ENCODE data around the gene TRAT1.

TRAT1 gene

DNA sequence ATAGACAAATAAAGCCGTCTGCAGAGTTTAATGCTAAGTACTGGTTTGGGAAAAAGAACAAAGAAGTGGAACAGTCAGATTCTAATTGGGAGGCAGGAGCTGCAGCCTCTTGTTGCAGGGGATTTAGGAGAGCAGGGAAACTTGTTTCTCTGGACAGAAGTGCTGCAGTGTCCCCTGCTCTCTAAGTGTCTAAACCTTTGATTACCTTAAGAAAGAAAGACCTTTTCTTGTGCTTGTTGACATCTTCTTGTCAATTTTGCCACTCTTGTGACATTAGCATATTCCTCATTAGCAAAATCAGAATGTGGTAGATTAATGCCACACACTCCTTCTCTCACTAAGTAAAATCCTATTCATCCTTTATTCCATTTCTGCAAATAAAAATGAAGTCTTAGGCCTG lies 38.8 kb downstream of the TRAT1 start:
- no peak for DNase-seq (ENCODE audit: low spot score)

DNA sequence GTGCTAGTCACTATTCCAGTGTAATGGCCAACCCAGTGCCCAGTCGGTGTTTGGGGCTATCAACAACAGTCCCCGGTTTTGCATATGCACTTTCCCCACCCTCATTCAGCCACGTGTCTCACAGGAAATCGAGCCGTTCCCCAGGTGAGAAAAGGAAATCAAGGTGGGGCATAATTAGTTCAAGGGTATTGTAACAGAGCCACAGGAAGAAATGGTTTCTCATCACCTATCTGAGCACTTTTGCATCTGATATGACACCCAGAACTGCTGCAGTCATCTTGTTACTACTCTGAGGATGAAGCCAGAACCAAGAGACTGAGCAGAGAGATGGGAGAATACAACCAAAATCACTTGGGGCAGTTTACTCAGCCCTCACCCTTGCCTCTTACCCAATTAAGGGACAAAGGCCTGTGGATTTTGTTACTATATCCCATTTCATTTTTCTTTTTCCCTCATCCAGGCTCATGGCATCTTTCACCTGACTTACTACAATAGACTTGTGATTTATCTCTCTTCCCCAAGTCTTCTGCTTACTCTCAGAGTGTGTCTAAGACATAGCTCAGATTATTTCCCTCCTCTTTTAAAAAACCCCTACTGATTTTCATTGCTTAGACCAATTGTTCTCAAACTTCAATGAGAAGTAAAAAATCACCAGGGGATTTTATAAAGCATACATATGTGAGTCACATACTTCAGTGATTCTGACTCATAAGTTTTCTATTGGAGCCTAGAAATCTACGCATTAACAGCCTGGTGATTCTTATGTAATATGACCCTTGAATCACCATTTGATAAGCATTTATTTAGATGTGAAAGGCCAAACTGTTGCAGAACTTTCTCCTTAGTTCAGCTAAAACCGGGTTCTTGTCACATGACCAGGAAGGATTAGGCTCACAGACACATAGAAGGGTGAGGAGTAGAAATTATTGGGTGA lies 40.5 kb downstream of the TRAT1 start:
- peak; percentile 48 for DNase-seq (ENCODE audit: low spot score)

DNA sequence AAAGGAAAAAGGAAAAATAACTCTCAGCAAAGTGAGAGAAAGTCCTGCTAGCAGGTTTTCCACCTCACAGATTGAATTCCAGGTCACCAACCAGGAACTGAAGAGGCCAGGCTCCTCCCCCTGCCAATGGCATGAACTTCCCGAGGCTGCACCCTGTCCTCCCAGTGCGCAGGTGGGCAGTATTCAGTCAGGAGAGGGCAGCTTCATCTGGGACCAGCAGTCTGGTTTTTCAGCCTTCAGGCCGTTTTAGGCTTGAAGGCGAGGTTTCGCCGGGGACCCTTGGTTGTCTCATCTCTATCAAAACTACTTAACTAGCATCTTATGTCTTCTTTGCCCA lies 41.2 kb downstream of the TRAT1 start:
- DNase-seq (ENCODE audit: low spot score): no peak

DNA sequence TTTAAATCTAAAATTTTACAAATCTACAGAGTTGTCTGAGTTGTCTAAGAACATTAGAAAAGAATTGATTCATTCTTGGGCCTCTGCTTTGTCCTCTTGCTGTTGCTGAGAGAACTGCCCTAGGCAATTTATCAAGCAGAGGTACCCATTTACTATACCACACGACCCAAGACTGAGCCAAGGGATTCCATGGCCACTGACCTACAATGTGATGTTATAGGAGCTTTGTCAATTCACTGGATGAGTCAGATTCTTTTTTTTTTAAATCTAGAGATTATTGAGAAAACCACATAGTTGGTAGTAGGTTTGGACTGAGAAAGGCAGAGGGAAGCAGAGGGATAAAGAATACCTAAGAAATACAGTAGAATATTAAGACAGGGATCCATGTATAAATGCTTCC lies 55.3 kb downstream of the TRAT1 start:
- no peak for DNase-seq (ENCODE audit: low spot score)

DNA sequence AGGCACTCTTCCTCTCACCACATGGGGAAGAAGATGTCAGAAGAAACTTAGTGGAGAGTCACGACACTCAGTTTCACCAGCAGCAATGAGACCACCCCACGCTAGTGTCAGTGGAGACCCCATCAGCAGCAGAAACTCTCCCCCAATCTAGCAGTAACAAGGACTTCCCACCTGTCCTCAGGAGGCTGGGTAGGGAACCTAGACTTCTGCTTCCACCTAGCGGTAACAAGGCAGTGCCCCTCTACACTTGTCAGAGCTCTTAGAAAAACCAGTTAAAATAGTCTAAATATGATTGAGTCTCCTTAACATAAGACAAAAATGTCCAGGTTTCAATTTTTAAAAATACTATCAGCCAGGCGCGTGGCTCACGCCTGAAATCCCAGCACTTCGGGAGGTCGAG lies 57.3 kb downstream of the TRAT1 start:
- no peak for DNase-seq (ENCODE audit: low spot score)

DNA sequence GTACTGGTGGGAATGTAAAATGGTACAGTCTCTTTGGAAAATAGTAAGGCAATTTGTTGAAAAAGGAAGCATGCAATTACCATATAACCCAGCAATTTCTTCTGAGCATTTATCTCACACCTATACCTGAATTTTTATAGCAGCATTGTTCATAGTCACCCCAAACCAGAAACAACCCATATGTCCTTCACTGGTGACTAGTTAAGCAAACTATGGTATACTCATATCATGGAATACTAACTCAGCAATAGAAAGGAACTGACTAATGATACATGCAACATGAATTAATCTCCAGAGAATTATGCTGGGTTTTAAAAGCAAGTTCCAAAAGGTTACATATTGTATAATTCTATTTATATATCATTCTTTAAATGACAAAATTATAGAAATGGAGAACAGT lies 60.2 kb downstream of the TRAT1 start:
- DNase-seq (ENCODE audit: low spot score): no peak

DNA sequence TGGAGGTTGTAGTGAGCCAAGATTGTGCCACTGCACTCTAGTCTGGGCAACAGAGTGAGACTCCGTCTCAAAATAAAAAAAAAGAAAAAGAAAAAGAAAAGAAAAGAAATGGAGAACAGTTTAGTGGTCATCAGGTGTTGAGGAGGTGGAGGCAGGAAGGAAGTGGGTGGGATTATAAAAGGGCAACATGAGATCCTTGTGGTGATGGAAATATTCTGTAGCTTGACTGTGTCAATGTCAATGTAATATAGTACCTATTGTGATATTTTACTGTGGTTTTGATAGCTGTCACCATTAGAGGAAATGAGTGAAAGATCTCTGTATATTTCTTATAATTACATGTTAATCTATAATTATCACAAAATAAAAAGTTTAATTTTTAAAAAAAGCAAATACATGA lies 60.8 kb downstream of the TRAT1 start:
- no peak for DNase-seq (ENCODE audit: low spot score)

DNA sequence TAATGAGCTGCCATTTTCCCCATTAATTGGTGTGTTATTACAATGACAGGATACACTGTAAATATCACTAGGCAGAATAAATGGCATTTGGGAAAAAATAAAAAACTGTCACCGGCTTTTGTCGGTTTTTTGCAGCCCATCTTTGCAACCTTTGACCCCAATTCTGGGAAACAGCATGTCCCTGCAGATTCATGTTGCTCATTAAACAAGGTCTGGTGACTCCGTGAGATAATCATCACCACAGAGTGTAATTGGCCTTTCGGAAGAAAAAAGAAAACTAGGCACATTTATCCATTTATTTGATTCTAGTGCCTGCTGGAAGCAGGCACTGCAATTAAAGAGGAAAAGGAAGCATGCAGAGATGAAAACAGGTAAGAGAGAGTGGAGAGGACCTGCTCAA lies 64.5 kb downstream of the TRAT1 start:
- DNase-seq (ENCODE audit: low spot score): no peak

DNA sequence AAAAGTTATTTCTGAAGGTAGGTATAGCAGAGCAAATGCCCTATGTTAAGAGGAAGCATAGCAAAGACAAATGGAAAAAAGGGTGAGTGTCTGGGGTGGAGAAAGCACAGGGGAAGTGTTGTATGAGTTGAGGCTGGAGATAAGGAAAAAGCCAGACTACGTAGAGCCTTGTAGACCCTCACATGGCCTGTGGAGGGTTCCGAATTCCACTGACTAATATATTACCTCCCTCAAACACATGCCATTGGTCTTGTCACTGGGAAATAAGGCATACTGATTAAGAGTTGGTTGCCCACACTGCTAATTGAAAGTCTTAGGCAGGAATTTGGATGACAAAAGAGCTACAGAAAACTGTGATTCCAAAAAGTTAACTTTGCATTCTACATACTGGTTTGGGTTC lies 65.2 kb downstream of the TRAT1 start:
- no peak for DNase-seq (ENCODE audit: low spot score)

DNA sequence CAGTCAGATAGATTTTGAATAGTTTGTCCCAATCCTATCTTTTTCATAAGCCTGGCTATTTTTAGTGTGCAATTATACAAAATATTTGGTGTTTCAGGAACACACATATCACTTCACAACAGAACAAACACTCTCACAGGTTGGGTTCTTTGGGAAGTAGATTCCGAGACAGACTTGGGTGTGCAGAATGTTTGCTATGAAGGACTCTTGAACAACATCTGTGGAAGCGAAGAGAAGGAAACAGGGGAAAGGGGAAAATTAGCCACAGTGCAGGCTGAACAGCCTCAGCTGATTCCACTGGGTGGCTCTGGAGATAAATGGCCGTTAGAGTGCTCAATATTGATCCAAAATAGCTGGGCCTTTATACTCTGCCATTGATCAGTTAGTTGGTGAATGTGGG lies 69.2 kb downstream of the TRAT1 start:
- DNase-seq (ENCODE audit: low spot score): no peak

DNA sequence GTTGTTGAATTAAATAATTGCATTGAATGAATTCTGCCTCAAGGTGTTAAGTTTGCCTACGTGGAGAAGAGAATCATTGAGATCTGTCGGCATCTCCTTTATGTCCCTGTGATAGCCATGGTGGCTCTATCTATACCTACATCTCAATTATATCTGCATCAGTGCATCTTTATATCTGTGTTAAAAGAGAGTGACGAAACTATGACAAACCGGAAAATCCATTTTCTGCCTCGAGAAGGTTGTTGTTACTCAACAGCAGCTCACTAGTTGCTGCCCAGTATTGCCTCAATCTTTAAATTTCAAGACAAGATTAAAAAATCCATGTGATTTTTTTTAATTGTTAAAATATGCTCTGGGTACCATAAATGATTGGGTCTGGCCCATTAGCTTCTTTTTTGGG lies 72.4 kb downstream of the TRAT1 start:
- no peak for DNase-seq (ENCODE audit: low spot score)

DNA sequence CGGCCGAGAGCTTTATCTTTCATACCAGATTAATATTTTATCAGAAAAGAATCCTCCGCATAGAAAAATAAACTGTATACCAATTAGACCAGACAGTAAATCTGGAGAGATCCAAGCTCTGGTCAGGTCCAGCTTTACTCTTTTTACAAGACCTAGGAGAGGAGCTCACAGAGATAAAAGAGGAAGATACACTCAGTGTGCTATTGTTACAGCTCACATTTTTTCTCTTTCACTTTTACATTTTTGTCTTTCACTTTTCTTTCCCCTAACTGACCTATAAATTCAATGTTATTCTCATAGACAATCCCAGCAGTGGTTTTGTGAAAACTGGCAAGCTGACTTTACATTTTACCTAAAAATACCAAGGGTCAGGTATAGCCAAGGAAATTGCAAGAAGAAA lies 75.3 kb downstream of the TRAT1 start:
- DNase-seq (ENCODE audit: low spot score): no peak

DNA sequence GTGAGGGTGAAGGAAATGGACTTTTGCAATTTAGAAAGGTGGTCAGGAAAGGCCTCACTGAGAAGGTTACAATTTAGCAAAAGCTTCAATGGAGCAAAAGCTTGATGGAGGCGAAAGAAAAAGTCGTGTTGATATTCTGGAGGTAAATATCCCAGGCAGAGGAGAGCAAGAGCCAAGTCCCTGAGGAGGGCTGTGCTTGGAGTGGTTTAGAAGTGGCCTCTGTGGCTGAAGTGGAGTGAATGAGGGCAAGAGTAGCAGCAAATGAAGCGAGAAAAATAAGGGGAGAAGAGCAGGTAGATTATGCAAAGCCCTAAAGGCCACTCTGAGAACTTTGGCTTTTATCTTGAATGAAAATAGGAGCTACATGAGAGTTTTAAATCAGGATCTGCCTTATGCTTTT lies 76.9 kb downstream of the TRAT1 start:
- DNase-seq (ENCODE audit: low spot score): no peak
